ENCODE measurements around the gene HDAC8. TPM values are rescaled to one million over a fixed set of nuclear protein-coding genes. Genes with fewer than 3 reads are reported as not detected.

HDAC8 gene
- total RNA-seq, 1 experiment from 2014 or later = 23.0 TPM

GRCh38 chrX:72313707-72314641, 258.7 kb downstream of the HDAC8 start:
- no peak for DNase-seq (ENCODE audit: low read depth, low spot score)
- in situ Hi-C loops (cut with HindIII; ENCODE audit: low pct_unique_long_range_greater_than_20kb, low sequenced_read_pairs) = no loop called here

GRCh38 chrX:72312311-72312940, 260.2 kb downstream of the HDAC8 start:
- in situ Hi-C loops (cut with HindIII; ENCODE audit: low pct_unique_long_range_greater_than_20kb, low sequenced_read_pairs) = no loop called here
- no peak for DNase-seq (ENCODE audit: low read depth, low spot score)

DNA sequence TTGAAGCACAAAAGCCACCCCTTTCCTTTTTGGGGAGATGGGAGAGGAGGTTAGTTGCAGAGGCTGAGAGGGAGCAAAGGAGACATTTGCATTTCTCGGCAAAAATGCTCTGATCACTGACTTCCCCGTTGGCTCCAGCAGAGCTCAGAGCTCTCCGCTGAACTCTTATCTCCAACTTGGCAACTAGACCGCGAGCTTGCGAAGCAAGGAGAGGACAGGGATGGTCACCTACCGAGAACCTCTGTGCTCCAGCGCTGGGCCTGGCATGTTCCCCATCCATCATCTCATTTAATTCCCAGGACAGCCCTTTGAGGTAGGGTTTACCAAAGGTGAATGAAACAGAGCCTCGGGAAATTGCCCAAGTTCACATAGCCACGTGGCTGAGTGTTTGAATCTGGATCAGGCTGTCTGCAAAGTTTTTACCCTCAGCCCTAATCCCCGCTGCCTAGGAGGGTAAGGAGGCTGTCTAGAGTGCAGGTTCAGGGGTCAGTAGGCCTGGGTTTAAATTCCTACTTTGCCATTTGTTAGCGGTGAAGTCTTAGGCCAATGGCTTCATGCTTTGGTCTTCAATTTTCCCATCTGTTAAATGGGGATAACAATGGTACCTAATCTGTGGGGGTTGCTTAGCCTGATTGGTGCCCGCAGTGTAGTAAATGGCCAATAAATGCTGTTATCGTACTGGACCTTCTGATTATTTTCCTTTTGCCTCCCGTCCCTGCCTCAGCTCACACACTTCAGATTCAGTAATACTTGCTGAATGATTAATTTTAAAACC, 263.2 kb downstream of the HDAC8 start:
- in situ Hi-C loops (cut with HindIII; ENCODE audit: low pct_unique_long_range_greater_than_20kb, low sequenced_read_pairs) = no loop called here
- no peak for DNase-seq (ENCODE audit: low read depth, low spot score)

DNA sequence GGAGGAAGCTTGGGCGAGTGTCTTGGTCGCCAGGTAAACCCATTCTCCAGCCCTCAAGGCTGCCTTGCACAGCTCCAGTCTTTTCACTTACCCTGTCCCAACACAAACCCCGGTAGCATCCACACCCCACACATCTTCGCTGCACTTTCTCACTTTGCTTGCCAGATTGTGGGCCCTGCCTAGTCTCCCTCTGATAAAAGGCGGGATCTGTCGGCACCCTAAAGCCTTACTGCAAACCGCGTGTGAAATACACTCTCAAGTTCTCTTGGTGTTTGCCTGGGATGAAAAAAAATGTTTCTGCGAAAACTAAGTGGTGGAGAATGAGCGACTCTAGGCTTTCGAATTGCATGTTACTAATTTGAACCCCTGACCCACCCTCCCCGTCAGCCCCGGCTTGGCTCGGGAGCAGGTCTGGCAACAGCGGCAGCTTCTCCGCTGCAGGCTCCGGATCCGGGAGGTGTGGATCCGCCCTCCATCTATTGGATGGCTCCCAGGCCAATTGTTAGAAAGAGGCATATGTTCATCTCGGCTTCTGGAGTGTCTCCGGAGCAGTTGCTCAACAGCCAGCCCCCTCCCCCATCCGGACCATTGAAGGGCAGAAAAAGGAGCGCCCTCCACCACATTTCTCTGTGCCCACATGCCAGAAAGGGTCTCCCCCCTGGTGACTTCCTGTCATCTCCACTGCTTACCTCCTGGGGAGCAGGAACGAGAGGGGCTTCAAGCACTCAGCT, 263.9 kb downstream of the HDAC8 start:
- in situ Hi-C loops (cut with HindIII; ENCODE audit: low pct_unique_long_range_greater_than_20kb, low sequenced_read_pairs) = no loop called here
- peak; percentile 62 for DNase-seq (ENCODE audit: low read depth, low spot score)

- no peak for DNase-seq (ENCODE audit: low read depth, low spot score)
- in situ Hi-C loops (cut with HindIII; ENCODE audit: low pct_unique_long_range_greater_than_20kb, low sequenced_read_pairs) = no loop called here
Observed at GRCh38 chrX:72308209-72308565, 264.5 kb downstream of the HDAC8 start.

DNA sequence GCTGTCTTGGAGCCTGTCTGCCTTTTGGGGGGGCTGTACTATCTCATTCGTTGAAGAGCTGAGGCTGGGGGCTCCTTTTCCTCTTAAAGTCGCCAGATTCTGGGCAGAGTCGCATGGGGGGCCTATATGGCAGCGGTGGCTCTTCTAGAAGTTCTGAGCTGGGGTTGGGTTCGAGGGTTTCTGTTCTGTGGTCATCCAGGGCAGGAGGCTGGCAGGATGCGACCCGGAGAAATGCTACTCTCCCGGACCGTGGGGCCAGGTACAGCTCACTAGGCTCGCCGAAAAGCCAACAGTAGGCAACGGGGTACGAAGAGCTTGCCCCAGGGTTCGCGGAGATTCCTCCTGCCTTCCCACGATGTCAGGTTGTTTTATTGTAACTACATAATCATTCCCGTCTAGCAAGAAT, 265.0 kb downstream of the HDAC8 start:
- in situ Hi-C loops (cut with HindIII; ENCODE audit: low pct_unique_long_range_greater_than_20kb, low sequenced_read_pairs) = no loop called here
- no peak for DNase-seq (ENCODE audit: low read depth, low spot score)

GRCh38 chrX:72306851-72307645, 265.6 kb downstream of the HDAC8 start:
- DNase-seq (ENCODE audit: low read depth, low spot score) = peak; percentile 67
- in situ Hi-C loops (cut with HindIII; ENCODE audit: low pct_unique_long_range_greater_than_20kb, low sequenced_read_pairs) = no loop called here

- in situ Hi-C loops (cut with HindIII; ENCODE audit: low pct_unique_long_range_greater_than_20kb, low sequenced_read_pairs) = no loop called here
- DNase-seq (ENCODE audit: low read depth, low spot score) = peak; percentile 22
Observed at GRCh38 chrX:72306085-72306801, 266.4 kb downstream of the HDAC8 start.

- in situ Hi-C loops (cut with HindIII; ENCODE audit: low pct_unique_long_range_greater_than_20kb, low sequenced_read_pairs) = no loop called here
- DNase-seq (ENCODE audit: low read depth, low spot score) = no peak
Observed at GRCh38 chrX:72305286-72306084, 267.2 kb downstream of the HDAC8 start, which contains the start of gene CITED1. CITED1 (minus strand) TSS chrX:72305914; CDS start chrX:72302869, 3,045 bp downstream.

DNA sequence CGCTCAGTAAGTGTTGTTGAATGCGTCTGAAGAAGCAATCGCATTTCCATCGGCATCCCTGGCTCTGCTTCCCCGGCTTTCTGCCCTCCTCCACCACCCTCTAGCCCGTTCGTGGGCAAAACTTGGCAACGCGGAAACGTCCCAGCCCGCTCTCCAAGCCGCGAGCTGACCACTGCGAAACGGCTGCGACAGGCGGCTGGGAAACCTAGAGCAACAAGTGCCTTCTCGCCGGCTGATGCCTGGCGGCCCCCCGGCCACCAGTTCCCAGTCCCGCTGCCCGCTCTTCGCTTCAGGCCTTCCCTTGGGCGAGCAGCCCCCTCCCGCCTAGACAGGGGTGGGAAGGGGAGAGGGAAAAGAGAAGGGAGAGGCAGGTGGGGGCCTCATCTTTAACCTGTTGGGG, 267.8 kb downstream of the HDAC8 start:
- in situ Hi-C loops (cut with HindIII; ENCODE audit: low pct_unique_long_range_greater_than_20kb, low sequenced_read_pairs) = no loop called here
- no peak for DNase-seq (ENCODE audit: low read depth, low spot score)

DNA sequence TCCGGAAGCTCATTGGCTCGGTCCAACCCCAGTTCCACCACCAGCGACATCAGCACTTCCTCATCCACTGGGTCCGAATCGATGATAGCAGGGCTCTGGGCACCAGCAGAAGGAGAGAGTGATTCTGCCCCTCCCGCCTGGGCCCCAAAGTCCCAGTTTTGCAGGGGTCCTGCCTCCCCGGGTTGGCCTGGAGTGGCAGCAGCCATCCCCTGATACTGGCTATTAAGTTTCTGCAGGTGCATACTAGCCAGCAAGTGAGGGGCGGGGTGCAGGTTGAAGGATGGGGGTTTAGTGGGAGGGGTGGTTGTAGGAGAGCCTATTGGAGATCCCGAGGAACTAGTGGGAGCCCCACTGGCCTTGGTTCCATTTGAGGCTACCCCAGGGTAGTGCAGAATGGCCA, 270.9 kb downstream of the HDAC8 start:
- no peak for DNase-seq (ENCODE audit: low read depth, low spot score)
- in situ Hi-C loops (cut with HindIII; ENCODE audit: low pct_unique_long_range_greater_than_20kb, low sequenced_read_pairs) = no loop called here

DNA sequence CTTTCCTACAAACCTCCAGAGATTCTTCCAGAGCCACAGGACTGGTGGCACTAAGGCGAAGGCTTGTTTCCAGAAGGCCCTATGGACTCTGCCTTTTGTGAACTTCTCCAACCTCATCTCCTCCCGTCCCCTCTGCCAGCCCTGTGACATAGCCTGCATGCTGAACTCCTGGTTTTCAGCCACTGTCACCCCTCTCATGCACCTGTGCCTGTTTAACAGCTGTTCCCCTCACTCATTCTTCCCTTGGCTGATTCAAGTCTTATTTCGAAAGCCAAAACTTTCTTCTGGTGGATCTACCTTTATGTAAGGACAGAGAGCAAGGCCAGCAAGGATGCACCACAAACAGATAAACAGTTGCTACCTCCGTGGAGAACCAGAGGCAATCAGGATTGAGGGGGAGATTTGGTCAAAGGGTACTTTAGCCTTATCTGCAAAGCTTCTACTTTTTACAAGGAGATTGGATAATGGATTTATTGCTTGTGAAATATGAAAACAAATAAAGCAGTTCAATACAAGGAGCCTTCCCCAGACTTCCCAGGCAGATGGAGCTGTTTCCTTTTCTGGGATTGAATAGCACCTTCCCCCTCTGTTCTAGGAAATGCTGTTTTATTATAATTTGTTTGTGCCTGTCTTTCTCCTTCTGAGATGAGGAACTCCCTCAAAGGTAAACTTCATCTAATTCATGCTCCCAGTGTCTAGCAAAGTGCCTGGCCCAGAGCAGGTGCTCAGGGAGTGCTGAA, 272.6 kb downstream of the HDAC8 start:
- in situ Hi-C loops (cut with HindIII; ENCODE audit: low pct_unique_long_range_greater_than_20kb, low sequenced_read_pairs) = no loop called here
- no peak for DNase-seq (ENCODE audit: low read depth, low spot score)

DNA sequence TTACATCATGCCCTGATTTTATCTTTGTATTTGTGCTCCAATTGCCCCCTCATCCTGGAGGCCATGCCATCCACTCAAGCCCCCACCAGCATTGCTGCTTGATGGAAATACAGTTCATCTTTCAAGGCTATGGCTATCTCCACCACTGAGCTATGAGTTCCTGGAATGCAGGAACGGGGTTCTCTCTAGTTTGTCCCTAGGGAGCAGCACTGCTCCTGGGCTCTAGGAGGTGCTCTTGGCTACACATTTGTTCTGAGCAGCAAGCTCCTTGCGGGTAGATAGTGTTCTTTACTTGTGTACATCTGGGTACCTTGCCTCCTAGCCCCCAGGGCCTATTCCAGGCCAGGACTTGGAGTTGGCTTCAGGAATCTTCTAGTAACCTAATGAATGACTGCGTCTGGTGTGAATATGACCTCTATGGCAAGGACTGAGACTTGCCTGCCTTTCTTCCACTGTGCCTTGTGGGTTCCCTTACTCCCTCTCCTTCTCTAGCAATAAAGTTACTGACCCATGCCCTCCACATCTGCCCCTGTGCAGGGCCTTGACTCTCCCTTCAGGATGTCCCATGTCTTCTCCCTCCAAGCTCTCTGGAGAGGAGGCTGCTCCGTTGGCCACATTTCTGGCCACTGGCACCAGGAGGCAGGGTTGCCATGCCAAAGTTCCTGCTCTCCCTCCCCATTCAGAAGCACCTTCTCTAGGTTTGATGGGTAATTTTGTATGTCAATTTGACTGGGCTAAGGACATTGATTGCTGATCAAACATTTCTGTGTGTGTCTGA, 274.5 kb downstream of the HDAC8 start:
- peak; percentile 24 for DNase-seq (ENCODE audit: low read depth, low spot score)
- in situ Hi-C loops (cut with HindIII; ENCODE audit: low pct_unique_long_range_greater_than_20kb, low sequenced_read_pairs) = no loop called here

DNA sequence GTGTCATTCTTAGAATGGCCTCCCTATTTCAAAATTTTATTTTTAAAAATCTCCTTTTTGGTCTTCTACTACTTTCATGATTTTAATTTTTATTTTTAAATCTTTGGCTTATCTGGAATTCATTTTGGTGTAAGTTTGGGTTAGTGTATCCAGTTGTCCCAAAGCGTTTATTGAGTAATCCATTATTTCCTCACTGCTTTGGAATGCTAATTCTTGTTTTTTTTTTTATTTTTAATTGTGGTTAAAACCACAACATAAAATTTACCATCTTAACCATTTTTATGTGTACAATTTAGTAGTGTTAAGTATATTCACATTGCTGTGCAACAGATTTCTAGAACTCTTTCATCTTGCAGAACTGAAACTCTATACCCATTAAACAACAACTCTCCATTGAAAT, 275.7 kb downstream of the HDAC8 start:
- in situ Hi-C loops (cut with HindIII; ENCODE audit: low pct_unique_long_range_greater_than_20kb, low sequenced_read_pairs) = no loop called here
- no peak for DNase-seq (ENCODE audit: low read depth, low spot score)
